GM21529 (cell line): Measurements from ENCODE around the gene CMSS1.
A peak's percentile ranks its signal among the peaks of the same experiment; 100 is the strongest.

ENCODE experiments used
- ATAC-seq: cut with Tn5 transposase; IDR thresholded peaks from one replicate; pipeline ENCODE4 v1.9.1; 2021; ENCODE audit not compliant: unreplicated experiment

Gene CMSS1

GRCh38 chr3:99899603-99900002 lies 81.9 kb downstream of the CMSS1 start:
- no peak for ATAC-seq

DNA sequence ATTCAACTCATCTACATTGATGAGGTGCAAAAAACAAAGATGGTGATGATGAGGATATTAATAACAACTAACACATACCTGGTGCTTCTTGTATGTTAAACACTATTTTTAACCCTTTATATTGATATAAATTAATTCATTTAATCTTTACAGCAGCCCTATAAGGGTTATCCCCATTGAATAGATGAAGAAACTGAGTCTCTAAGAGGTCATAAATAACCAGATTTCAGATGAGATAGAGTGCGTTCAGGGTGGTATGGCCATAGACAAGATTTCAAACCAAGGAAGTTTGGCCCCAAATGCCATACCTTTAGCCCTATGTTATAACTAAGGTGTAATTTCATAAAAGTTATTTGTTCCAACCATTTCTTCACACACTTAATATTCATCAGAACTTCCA lies 82.6 kb downstream of the CMSS1 start:
- no peak for ATAC-seq

- ATAC-seq: no peak
These were observed 83.7 kb downstream of the CMSS1 start for GRCh38 chr3:99901200-99901926.

DNA sequence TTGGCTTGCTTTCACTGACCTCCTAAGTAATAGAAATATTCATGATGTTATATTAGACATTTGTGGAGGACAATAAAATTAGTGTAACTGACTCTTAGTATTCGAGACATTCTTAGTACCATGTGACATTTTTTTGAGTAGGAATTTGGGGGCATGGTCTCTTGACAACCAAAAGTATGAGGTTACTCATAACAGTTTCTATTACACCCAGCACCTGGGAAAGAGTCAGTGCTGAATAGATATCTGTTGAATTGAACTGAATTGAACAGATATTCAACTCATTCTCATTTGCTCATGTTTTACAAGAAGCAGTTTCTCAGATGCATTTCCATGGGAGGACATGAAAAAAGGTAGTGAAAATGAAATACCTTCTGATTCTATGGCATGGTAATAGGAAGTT lies 84.4 kb downstream of the CMSS1 start:
- ATAC-seq: peak; percentile 41

DNA sequence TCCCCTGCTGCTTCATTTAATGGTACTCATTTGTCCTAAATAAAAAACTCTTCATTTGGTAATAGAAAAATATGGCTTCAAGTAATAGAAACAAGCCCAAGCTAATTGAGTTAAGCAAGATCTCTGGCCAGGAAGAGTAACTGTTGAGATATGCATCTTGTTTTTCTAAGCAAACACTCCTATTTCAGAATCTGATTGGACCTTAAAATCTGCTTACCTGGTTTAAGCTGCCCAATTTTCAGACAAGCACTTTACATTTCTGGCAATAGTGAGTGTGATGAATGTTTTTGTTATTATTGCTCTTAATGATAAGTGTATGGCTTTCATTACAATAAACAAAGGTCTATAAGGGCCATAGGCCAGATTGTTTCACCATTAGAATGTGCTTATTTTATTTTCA lies 86.2 kb downstream of the CMSS1 start:
- ATAC-seq: no peak

- ATAC-seq: no peak
These were observed 90.4 kb downstream of the CMSS1 start for GRCh38 chr3:99907959-99908544.

DNA sequence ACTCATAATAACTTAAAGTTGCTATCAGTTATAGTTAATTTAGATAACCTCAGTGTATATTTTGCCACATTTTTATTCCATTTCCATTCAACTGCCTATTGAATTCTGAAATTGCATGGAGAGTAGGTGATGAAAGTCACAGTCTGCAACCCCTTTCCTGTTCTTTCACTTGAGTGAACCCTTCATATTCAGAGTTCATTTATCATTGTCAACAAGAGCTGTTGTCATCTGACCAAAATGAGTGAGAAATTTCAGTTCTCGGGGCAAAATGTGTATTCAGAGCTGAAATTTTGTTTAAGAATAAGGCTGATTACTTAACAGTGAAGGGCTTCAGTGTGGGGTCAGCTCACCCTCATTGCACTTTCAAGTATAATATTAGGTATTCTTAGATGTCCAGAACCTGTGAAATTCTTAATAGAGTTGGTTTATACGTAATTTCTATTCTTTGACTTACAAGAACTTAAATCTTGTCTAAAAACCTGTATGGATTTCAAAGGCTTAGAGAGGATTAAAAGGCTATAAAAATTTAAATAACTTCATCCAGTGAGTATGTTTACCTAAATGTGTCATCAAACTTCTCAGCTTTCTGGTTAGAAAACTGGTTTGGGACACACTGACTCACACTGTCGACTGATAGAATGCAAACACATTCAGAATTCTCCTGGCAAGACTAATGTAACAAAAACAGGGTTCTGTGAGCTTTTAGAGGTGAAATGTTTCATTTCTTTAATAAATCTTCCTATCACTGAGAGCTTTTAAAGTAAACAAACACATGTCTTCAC lies 92.2 kb downstream of the CMSS1 start:
- ATAC-seq: no peak

- no peak for ATAC-seq
These were observed 93.2 kb downstream of the CMSS1 start for GRCh38 chr3:99910752-99911290.

GRCh38 chr3:99911433-99911832 lies 93.8 kb downstream of the CMSS1 start:
- ATAC-seq: no peak

GRCh38 chr3:99915906-99916432 lies 98.3 kb downstream of the CMSS1 start:
- ATAC-seq: no peak

DNA sequence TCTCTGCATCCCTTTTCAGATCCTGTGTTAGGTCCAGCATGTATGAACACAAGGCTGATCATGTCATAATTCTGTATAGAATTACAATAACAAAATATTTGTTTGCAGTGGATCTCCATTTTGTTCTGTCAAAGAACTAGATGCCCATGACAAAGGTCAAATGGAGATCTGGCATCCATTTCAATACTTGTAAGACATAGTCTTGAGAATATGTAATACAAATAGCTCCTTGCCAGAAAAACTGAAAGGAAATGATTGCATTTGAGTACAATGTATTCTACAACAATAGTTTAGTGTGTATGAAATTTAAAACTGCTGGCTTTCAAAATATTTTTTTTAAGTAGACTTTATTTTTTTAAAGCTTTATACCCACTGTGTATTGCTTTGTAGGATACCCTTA lies 101.1 kb downstream of the CMSS1 start:
- no peak for ATAC-seq

DNA sequence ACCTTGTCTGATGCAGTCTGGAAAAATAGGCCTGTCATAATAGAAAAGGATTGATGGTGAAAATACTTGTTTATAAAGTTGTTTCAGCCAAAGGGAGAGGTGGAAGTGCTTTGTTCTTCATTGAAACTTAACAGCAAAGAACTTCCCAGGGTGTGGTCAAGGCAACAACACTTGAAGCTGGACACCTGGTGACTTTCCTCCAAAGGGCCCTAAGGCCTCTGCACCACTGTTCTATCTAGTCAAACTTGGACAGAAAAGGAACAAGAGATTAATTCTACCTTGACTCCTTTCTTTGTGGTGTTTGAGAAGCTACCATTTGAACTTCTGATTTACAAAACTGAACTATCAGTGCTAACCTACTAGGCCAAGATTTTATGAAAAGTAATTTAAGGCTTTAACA lies 102.0 kb downstream of the CMSS1 start:
- no peak for ATAC-seq

- ATAC-seq: peak; percentile 45
These were observed 103.1 kb downstream of the CMSS1 start for GRCh38 chr3:99920481-99921376.

DNA sequence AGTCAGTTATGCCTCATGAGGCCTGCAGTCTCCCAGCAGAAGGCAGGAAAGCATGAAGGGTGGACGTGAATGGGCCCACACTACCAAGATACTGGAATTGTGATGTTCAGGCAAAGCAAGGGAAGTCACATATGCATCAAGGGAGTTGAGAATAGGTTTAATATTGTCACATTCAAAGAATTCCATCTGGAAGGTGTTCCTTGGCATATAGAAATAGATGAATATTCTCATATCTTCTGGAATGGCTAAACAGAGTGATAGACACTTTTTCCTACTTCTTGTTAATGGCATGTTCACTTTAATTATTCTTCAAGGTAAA lies 103.7 kb downstream of the CMSS1 start:
- no peak for ATAC-seq

DNA sequence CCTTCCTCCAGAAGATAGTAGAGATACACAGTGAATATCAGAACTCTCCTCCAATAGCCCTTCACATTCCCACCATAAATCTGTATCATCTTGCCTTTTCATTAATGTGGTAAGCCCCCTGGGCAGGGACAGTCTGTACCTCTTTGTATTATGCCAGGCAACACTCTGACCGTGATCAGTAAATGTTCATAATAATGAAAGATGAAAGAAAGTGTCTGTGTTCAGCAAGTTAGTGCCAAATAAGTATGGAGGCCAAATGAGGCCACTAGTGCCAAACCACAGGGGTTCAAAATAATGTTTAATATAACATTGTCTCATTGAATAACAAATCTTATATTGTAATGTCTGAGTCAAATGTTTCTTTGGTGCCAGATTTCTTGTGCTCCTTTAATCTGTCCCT lies 104.3 kb downstream of the CMSS1 start:
- ATAC-seq: no peak

DNA sequence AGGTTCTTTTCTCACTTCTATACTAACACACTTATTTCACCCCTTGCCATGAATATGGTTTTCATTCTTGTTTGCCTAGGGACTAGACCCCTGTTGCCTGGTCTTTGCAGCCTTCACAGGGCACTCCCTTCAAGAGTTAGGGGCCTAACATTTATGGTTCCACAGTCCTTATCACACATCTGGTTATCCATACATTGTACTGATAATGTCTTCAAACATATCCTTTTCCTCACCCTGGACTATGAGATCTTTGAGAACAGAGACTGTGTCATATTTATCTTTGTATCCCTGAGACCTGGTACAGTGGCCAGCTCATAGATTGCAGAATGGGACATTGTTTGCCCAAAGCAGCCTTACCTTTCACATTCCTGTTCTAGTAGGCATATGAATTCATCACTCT lies 106.2 kb downstream of the CMSS1 start:
- no peak for ATAC-seq

- no peak for ATAC-seq
These were observed 108.0 kb downstream of the CMSS1 start for GRCh38 chr3:99925584-99926230.

GRCh38 chr3:99927671-99928457 lies 110.2 kb downstream of the CMSS1 start:
- ATAC-seq: no peak
